Common myeloid progenitor, CD34-positive (primary cell): ENCODE measurements around the gene MYO1A.

Experiments
- CTCF ChIA-PET: fragments of 350-600 bp; sonication (Branson Sonifier 250); formaldehyde crosslinking; loops from one replicate; lab custom pipeline; 2021; ENCODE audit warnings: antibody characterized with exemption; lab: Charles Lee
- POLR2A ChIA-PET: fragments of 350-600 bp; sonication (Branson Sonifier 250); formaldehyde crosslinking; loops from one replicate; lab custom pipeline; 2021; ENCODE audit warnings: antibody characterized with exemption; lab: Charles Lee
- DNase-seq, 3 donors: peaks; one replicate each; pipeline versions ENCODE4 v3.0.0 to v3.0.0-alpha.2; 2013
- H3K27ac ChIP-seq, 2 experiments: 1 replicate in 1 of 2; 2 replicates in 1 of 2; pipeline ENCODE4 v1.7.0; 2013; ENCODE audit warnings: inconsistent platforms in 2 of 2, low read length in 2 of 2, mild to moderate bottlenecking in 2 of 2, low read depth in 1 of 2, moderate library complexity in 1 of 2; ENCODE audit not compliant: severe bottlenecking in 2 of 2, insufficient read depth in 1 of 2, poor library complexity in 1 of 2
- H3K27me3 ChIP-seq, 5 experiments: replicated peaks in 2 of 5; 1 replicate in 3 of 5; 2 replicates in 2 of 5; pipeline versions ENCODE4 v1.6.1 to v1.7.0; 2013; ENCODE audit warnings: low read length in 4 of 5, mild to moderate bottlenecking in 2 of 5, moderate library complexity in 2 of 5, inconsistent platforms in 1 of 5; ENCODE audit not compliant: insufficient read depth in 5 of 5, control insufficient read depth in 4 of 5
- H3K36me3 ChIP-seq, 4 experiments: 1 replicate in 2 of 4; 2 replicates in 2 of 4; pipeline versions ENCODE4 v1.6.1 to v1.7.0; 2013; ENCODE audit warnings: low read length in 3 of 4, control low read depth in 1 of 4, mild to moderate bottlenecking in 1 of 4; ENCODE audit not compliant: control insufficient read depth in 4 of 4, insufficient read depth in 4 of 4
- H3K4me1 ChIP-seq, 4 experiments: 1 replicate in 3 of 4; 2 replicates in 1 of 4; pipeline versions ENCODE4 v1.6.1 to v1.7.1; 2013; ENCODE audit warnings: low read length in 3 of 4, mild to moderate bottlenecking in 3 of 4, control low read depth in 1 of 4, inconsistent platforms in 1 of 4, moderate library complexity in 1 of 4; ENCODE audit not compliant: control insufficient read depth in 4 of 4, insufficient read depth in 4 of 4; ENCODE audit errors: control extremely low read depth in 1 of 4
- H3K4me3 ChIP-seq, 7 experiments: 1 replicate in 4 of 7; 2 replicates in 3 of 7; pipeline versions ENCODE4 v1.5.1 to v1.7.0; 2013; ENCODE audit warnings: mild to moderate bottlenecking in 7 of 7, low read length in 6 of 7, moderate library complexity in 6 of 7, inconsistent platforms in 2 of 7, low read depth in 2 of 7, control low read depth in 1 of 7; ENCODE audit not compliant: insufficient read depth in 4 of 7, control insufficient read depth in 1 of 7; ENCODE audit errors: extremely low read depth in 1 of 7
- H3K9me3 ChIP-seq, 5 experiments: 1 replicate in 4 of 5; 2 replicates in 1 of 5; pipeline versions ENCODE4 v1.6.1 to v1.7.1; 2013; ENCODE audit warnings: low read length in 4 of 5, mild to moderate bottlenecking in 2 of 5, inconsistent platforms in 1 of 5, low read depth in 1 of 5, moderate library complexity in 1 of 5; ENCODE audit not compliant: control insufficient read depth in 4 of 5, insufficient read depth in 2 of 5; ENCODE audit errors: control extremely low read depth in 1 of 5
- WGBS: methylation state at CpG from one replicate; pipeline ENCODE4 v1.1.5; 2013; ENCODE audit not compliant: insufficient coverage; 5-methylcytosine and 5-hydroxymethylcytosine counted together

The MYO1A gene

DNA sequence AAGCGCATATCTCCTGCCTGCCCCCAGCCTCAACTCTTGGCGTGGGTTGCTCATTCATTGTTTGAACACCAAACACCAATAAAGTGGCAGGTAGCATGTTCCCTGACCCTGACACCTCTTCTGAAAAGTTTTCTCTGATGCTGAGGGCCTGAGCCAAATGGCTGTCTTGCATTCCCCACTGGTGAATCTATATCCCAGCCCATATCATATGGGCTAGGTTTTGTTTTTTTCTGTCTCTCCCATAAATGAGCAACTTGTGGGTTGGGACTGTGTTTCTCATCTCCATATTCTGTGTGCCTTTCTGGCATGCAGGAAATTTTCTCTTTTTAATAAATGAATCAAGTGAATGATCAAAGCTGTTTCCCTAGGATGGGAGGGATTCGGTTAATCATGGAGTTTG is 5.0 kb downstream of the MYO1A start:
- H3K4me1 ChIP-seq = peaks cover 0 to 36% (median 7%) of the 10 kb centered on the region in 4 experiments
- no peaks in the 10 kb centered on the region for H3K36me3 ChIP-seq
- ChIA-PET CTCF (interaction anchor here (0.7 to 2.1 kb wide), 3 partner anchors 12 to 20 kb away, joined by 3 to 8 read pairs (median 3); no protein-coding TSS in a partner anchor), POLR2A (no interaction called here)
- H3K27ac ChIP-seq = no peak overlapping the region
- H3K4me3 ChIP-seq = no peak overlapping the region
- 100% methylated on average over 2 of the region's 3 CpGs for WGBS
- DNase-seq = no peak
- no peaks in the 10 kb centered on the region for H3K27me3 ChIP-seq
- H3K9me3 ChIP-seq = no peaks in the 10 kb centered on the region

DNA sequence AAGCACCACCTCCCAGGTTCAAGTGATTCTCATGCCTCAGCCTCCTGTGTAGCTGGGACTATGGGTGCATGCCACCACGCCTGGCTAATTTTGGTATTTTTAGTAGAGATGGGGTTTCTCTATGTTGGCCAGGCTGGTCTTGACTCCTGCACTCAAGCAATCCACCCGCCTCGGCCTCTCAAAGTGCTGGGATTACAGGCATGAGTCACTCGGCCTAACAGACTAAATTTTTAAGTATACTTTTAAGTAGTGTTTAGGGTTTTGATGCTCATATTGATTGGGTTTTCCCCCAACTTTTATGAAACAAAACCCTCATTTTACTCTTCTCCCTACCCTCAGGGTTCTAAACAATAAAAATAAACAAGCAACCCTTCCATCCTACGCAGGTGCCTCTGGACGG is 5.5 kb downstream of the MYO1A start:
- no peak for DNase-seq
- ChIA-PET POLR2A (interaction anchor here (1.3 kb wide), 1 partner anchor 13 kb away, joined by 3 read pairs; no protein-coding TSS in a partner anchor), CTCF (interaction anchor here (0.7 to 2.1 kb wide), 6 partner anchors 11 to 68 kb away, joined by 3 to 8 read pairs (median 3); partner anchors contain the start of gene TAC3)
- Histone ChIP-seq H3K27me3 (no peaks in the 10 kb centered on the region), H3K27ac (no peak overlapping the region), H3K4me3 (no peak overlapping the region), H3K9me3 (no peaks in the 10 kb centered on the region), H3K4me1 (peaks cover 0 to 36% (median 7%) of the 10 kb centered on the region in 4 experiments), H3K36me3 (no peaks in the 10 kb centered on the region)
- 100% methylated on average over 2 of the region's 6 CpGs for WGBS

DNA sequence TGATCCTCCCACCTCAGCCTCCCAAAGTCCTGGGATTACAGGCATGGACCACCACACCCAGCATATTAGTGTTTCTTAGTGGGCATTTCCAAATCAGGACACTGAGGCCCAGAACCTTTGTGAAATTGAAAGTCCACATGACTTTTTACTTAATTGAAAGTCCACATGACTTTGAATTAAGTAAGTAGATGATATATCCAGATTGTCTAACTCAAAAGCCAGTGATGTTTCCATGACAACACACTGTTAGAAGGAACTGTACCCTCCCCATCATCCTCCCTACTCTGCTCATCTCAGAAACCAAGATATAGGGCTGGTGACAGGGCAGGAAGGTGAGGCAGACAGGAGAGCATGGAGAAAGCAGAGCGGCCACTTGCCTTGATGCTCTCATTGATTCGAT is 7.2 kb downstream of the MYO1A start:
- Histone ChIP-seq H3K4me3 (no peak overlapping the region), H3K9me3 (no peaks in the 10 kb centered on the region), H3K36me3 (no peaks in the 10 kb centered on the region), H3K4me1 (peaks cover 0 to 24% (median 3%) of the 10 kb centered on the region in 4 experiments), H3K27ac (no peak overlapping the region), H3K27me3 (no peaks in the 10 kb centered on the region)
- no peak for DNase-seq
- CTCF ChIA-PET = interaction anchor here (1.5 to 8.3 kb wide), 4 partner anchors 10 to 17 kb away, joined by 3 to 56 read pairs (median 6); no protein-coding TSS in a partner anchor
- POLR2A ChIA-PET = no interaction called here
- WGBS = 100% methylated on average over 2 of the region's 2 CpGs

GRCh38 chr12:57040750-57041149 is 9.2 kb downstream of the MYO1A start:
- DNase-seq = no peak
- CTCF ChIA-PET = interaction anchor here (1.1 to 8.3 kb wide), 6 partner anchors 9 to 83 kb away, joined by 3 to 56 read pairs (median 6); partner anchors contain the start of gene MYO1A
- Histone ChIP-seq H3K4me3 (no peak overlapping the region), H3K27ac (no peak overlapping the region), H3K9me3 (no peaks in the 10 kb centered on the region), H3K4me1 (peaks cover 0 to 8% (median 0%) of the 10 kb centered on the region in 4 experiments), H3K27me3 (no peaks in the 10 kb centered on the region), H3K36me3 (no peaks in the 10 kb centered on the region)
- POLR2A ChIA-PET = interaction anchor here (1.0 kb wide), 1 partner anchor 19 kb away, joined by 4 read pairs; no protein-coding TSS in a partner anchor
- WGBS = 33% methylated on average over 2 of the region's 2 CpGs

- Histone ChIP-seq H3K4me3 (no peak overlapping the region), H3K9me3 (no peaks in the 10 kb centered on the region), H3K27ac (no peak overlapping the region), H3K4me1 (peaks cover 0 to 8% (median 0%) of the 10 kb centered on the region in 4 experiments), H3K36me3 (no peaks in the 10 kb centered on the region), H3K27me3 (no peaks in the 10 kb centered on the region)
- ChIA-PET CTCF (interaction anchor here (1.2 to 8.3 kb wide), 5 partner anchors 10 to 37 kb away, joined by 3 to 56 read pairs (median 7); partner anchors contain the start of gene MYO1A), POLR2A (interaction anchor here (1.0 kb wide), 1 partner anchor 19 kb away, joined by 4 read pairs; no protein-coding TSS in a partner anchor)
- WGBS = 100% methylated on average over 1 of the region's 4 CpGs
- DNase-seq = no peak
Observed at GRCh38 chr12:57040211-57040610, 9.7 kb downstream of the MYO1A start.

GRCh38 chr12:57039016-57039798 is 10.7 kb downstream of the MYO1A start:
- 80% methylated on average over 5 of the region's 9 CpGs for WGBS
- POLR2A ChIA-PET = no interaction called here
- CTCF ChIA-PET = interaction anchor here (0.6 to 8.3 kb wide), 6 partner anchors 21 to 36 kb away, joined by 3 to 56 read pairs (median 4); no protein-coding TSS in a partner anchor

More at GRCh38 chr12:57039016-57039798, 10.7 kb downstream of the MYO1A start:
- Histone ChIP-seq H3K36me3 (no peaks in the 10 kb centered on the region), H3K9me3 (no peaks in the 10 kb centered on the region), H3K27me3 (no peaks in the 10 kb centered on the region), H3K27ac (no peak overlapping the region), H3K4me3 (no peak overlapping the region), H3K4me1 (peaks cover 0 to 8% (median 0%) of the 10 kb centered on the region in 4 experiments)
- peak in 2 of 3 donors; percentile 31 to 49 for DNase-seq
